Tibial nerve (tissue), 3 donors: Measurements from ENCODE around the gene VASH1.

ENCODE experiments used
- POLR2A ChIP-seq, 2 donors: fragments of 450-650 bp; IDR thresholded peaks; one replicate each; pipeline ENCODE4 v1.6.1; 2017; ENCODE audit warnings: antibody characterized with exemption in 2 of 2, mild to moderate bottlenecking in 2 of 2, moderate library complexity in 2 of 2
- TF ChIP-seq, protein P1 (sequence below), 5 experiments: fragments of 200-600 bp in 3 of 5; fragments of 450-650 bp in 2 of 5; sonication (generic) in 3 of 5; IDR thresholded peaks; one replicate each; pipeline ENCODE4 v1.5.1; 2016 to 2019; ENCODE audit warnings: antibody characterized with exemption in 5 of 5, mild to moderate bottlenecking in 3 of 5, moderate library complexity in 2 of 5

DNA sequence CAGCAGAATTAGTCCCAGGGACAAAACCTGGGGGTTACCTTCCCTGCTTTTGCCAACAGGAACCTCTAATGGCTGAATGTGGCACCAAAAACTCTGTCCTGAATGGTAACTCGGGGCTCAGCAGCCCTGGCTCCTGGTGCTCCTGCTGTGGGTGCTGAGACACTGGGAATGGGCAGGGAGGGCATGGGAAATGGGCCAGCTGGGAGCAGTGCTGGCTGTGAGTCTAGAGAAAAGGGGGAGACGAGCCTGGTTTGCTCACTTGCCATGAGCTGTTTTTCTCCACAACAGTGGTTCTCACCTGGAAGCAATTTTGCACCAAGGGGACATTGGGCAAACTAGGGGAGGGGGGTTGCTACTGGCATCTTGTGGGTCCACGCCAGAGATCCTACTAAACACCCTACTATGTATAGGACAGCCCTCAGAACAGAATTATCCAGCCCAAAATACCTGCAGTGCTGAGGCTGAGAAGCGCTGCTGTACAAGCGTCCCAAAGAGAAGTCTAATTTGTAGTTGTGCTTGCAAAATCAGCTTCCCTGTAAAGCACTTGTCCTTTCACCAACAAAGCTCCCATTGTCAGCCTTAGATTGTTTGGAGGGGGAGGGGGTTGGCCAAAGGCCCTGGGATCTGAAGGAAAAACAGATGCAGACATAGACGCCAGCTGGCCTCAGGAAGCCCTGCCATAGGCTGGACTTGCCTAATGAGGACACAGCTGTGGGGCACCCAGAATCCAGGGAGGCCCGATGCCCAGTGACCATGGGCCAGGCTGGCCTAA lies 68.6 kb downstream of the VASH1 start:
- no peak for TF ChIP-seq POLR2A (IDR thresholded peaks at IDR 0.05)
- TF ChIP-seq, protein P1, sequence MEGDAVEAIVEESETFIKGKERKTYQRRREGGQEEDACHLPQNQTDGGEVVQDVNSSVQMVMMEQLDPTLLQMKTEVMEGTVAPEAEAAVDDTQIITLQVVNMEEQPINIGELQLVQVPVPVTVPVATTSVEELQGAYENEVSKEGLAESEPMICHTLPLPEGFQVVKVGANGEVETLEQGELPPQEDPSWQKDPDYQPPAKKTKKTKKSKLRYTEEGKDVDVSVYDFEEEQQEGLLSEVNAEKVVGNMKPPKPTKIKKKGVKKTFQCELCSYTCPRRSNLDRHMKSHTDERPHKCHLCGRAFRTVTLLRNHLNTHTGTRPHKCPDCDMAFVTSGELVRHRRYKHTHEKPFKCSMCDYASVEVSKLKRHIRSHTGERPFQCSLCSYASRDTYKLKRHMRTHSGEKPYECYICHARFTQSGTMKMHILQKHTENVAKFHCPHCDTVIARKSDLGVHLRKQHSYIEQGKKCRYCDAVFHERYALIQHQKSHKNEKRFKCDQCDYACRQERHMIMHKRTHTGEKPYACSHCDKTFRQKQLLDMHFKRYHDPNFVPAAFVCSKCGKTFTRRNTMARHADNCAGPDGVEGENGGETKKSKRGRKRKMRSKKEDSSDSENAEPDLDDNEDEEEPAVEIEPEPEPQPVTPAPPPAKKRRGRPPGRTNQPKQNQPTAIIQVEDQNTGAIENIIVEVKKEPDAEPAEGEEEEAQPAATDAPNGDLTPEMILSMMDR (IDR thresholded peaks at IDR 0.05) = no peak
